Bronchial epithelial cell (primary cell): ENCODE measurements around the gene ORC1. TPM values are rescaled to one million over a fixed set of nuclear protein-coding genes. Genes with fewer than 3 reads are reported as not detected.
"Not testable (repeated sequence)": the region's sequence is repeated elsewhere in the genome, so short reads cannot be mapped to it uniquely, and the experiment has no call there.

Source experiments
- DNase-seq: peaks from one replicate; pipeline ENCODE4 v3.0.0-alpha.2; 2010; ENCODE audit warnings: low read depth
- FAIRE-seq: peaks from 2 replicates; lab custom pipeline; 2011; peaks lifted over from hg19 to GRCh38; lab: Jason Lieb, UNC
- H3K27me3 ChIP-seq: 2 replicates; pipeline ENCODE4 v1.5.1; 2011; ENCODE audit warnings: low read length; ENCODE audit not compliant: control insufficient read depth, insufficient read depth
- H3K36me3 ChIP-seq: 2 replicates; pipeline ENCODE4 v1.5.1; 2011; ENCODE audit warnings: low read length; ENCODE audit not compliant: control insufficient read depth, insufficient read depth
- H3K4me3 ChIP-seq: 2 replicates; pipeline ENCODE4 v1.5.1; 2011; ENCODE audit warnings: mild to moderate bottlenecking, low read depth, low read length, control low read depth
- CTCF ChIP-seq: IDR thresholded peaks from 2 replicates; pipeline ENCODE4 v1.5.1; 2011; ENCODE audit warnings: mild to moderate bottlenecking, moderate library complexity, low read length, control low read depth, inconsistent platforms; ENCODE audit not compliant: insufficient read depth, severe bottlenecking
- total RNA-seq: library from RNA; depleted of rRNA; stranded (reverse); fragments of >200 nt; gene quantifications from 2 replicates; pipeline ENCODE4 v1.2.1, GENCODE V29; 2014

The ORC1 gene
- total RNA-seq, 1 donor from 2014 or later = 0.26 TPM

- H3K36me3 ChIP-seq = no peaks in the 10 kb centered on the region
- DNase-seq (peak; percentile 15), FAIRE-seq (no peak)
- no peak overlapping the region for H3K4me3 ChIP-seq
- H3K27me3 ChIP-seq = no peaks in the 10 kb centered on the region
- TF ChIP-seq CTCF = no peak
Observed at GRCh38 chr1:52386458-52386857, 17.8 kb downstream of the ORC1 start.

GRCh38 chr1:52385376-52385775 lies 18.8 kb downstream of the ORC1 start:
- DNase-seq (no peak), FAIRE-seq (no peak)
- no peak for TF ChIP-seq CTCF
- H3K4me3 ChIP-seq = no peak overlapping the region
- H3K36me3 ChIP-seq = no peaks in the 10 kb centered on the region
- no peaks in the 10 kb centered on the region for H3K27me3 ChIP-seq

GRCh38 chr1:52369851-52370250 lies 34.4 kb downstream of the ORC1 start:
- DNase-seq, FAIRE-seq, H3K36me3 ChIP-seq, H3K4me3 ChIP-seq, H3K27me3 ChIP-seq: not testable (repeated sequence)

- TF ChIP-seq CTCF = peak; percentile 27
- Histone ChIP-seq H3K36me3 (no peaks in the 10 kb centered on the region), H3K27me3 (no peaks in the 10 kb centered on the region), H3K4me3 (peak overlapping the region; percentile 55)
- peak; percentile 52 for FAIRE-seq
- DNase-seq = peak; percentile 91
Observed at GRCh38 chr1:52368383-52369172, 35.6 kb downstream of the ORC1 start.

- FAIRE-seq (no peak), DNase-seq (no peak)
- Histone ChIP-seq H3K27me3 (no peaks in the 10 kb centered on the region), H3K36me3 (peaks cover 5% of the 10 kb centered on the region), H3K4me3 (no peak overlapping the region)
- TF ChIP-seq CTCF = no peak
Observed at GRCh38 chr1:52367272-52367671, 37.0 kb downstream of the ORC1 start.

- TF ChIP-seq CTCF = no peak
Observed at GRCh38 chr1:52366517-52366827, 37.8 kb downstream of the ORC1 start.

More at GRCh38 chr1:52366517-52366827, 37.8 kb downstream of the ORC1 start:
- DNase-seq (no peak), FAIRE-seq (no peak)
- H3K36me3 ChIP-seq = peaks cover 10% of the 10 kb centered on the region
- H3K4me3 ChIP-seq = peak overlapping the region; percentile 93
- no peaks in the 10 kb centered on the region for H3K27me3 ChIP-seq
